ENCODE results near the gene AJAP1. TPM values are rescaled to one million over a fixed set of nuclear protein-coding genes. Genes with fewer than 3 reads are reported as not detected.

Gene AJAP1
- polyA plus RNA-seq, 1 donor from 2014 or later = 7.9 TPM

DNA sequence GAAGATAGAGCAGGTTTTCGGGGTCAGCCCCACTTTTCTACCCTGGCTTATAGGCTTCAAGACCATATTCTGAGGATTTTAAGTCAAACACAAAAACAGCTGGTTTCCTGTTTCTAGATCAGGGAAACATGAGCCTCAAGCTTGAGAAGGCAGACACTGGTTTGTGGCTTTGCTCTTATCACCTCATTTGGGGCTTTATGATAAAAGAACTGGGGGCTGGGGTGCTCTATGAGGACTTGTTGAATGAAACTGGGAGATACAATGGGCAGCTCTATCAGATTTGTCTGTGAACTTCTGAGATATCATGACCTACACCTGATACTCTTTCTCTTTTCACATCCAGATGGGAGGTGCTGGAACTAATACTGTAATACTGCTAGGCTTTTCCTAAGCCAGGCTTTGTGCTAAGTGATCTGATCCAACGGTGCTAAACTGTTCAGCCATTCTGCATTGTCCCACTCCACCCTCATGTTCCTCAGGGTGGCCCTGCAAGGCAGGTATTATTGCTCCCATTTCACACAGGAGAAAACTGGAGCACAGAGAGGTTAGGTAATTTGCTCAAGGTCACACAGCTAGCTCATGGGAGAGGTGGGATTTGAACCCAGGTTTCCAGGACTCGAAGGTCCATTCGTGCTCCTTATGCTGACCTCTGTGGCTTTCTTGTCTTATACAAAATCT, 6.6 kb downstream of the AJAP1 start:
- H3K9me2 ChIP-seq (ENCODE audit: insufficient read depth, low read length) = no peaks in the 10 kb centered on the region
- no peak overlapping the region for H3K4me3 ChIP-seq (ENCODE audit: low read length)
- H3K9me3 ChIP-seq (ENCODE audit: low read length) = no peaks in the 10 kb centered on the region
- H3F3A ChIP-seq (ENCODE audit: insufficient read depth, low read length, poor library complexity, severe bottlenecking) = no peaks in the 10 kb centered on the region
- no peaks in the 10 kb centered on the region for H3K36me3 ChIP-seq (ENCODE audit: insufficient read depth, low read length)
- TF ChIP-seq, protein P1, sequence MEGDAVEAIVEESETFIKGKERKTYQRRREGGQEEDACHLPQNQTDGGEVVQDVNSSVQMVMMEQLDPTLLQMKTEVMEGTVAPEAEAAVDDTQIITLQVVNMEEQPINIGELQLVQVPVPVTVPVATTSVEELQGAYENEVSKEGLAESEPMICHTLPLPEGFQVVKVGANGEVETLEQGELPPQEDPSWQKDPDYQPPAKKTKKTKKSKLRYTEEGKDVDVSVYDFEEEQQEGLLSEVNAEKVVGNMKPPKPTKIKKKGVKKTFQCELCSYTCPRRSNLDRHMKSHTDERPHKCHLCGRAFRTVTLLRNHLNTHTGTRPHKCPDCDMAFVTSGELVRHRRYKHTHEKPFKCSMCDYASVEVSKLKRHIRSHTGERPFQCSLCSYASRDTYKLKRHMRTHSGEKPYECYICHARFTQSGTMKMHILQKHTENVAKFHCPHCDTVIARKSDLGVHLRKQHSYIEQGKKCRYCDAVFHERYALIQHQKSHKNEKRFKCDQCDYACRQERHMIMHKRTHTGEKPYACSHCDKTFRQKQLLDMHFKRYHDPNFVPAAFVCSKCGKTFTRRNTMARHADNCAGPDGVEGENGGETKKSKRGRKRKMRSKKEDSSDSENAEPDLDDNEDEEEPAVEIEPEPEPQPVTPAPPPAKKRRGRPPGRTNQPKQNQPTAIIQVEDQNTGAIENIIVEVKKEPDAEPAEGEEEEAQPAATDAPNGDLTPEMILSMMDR (IDR thresholded peaks at IDR 0.05; ENCODE audit: poor library complexity, severe bottlenecking) = no peak
- TF ChIP-seq EZH2 (IDR thresholded peaks at IDR 0.05; ENCODE audit: borderline replicate concordance, insufficient read depth, low read length, poor library complexity, severe bottlenecking) (no peak), SMC3 (conservative IDR thresholded peaks at IDR 0.05; ENCODE audit: poor library complexity) (no peak), MXI1 (conservative IDR thresholded peaks at IDR 0.05; ENCODE audit: poor library complexity, severe bottlenecking) (no peak), POLR2AphosphoS5 (IDR thresholded peaks at IDR 0.05) (no peak), RAD21 (conservative IDR thresholded peaks at IDR 0.05) (no peak), EP300 (conservative IDR thresholded peaks at IDR 0.05; ENCODE audit: poor library complexity, severe bottlenecking) (no peak), TAF1 (IDR thresholded peaks at IDR 0.05; ENCODE audit: low read depth) (no peak)
- TF ChIP-seq, protein P2, sequence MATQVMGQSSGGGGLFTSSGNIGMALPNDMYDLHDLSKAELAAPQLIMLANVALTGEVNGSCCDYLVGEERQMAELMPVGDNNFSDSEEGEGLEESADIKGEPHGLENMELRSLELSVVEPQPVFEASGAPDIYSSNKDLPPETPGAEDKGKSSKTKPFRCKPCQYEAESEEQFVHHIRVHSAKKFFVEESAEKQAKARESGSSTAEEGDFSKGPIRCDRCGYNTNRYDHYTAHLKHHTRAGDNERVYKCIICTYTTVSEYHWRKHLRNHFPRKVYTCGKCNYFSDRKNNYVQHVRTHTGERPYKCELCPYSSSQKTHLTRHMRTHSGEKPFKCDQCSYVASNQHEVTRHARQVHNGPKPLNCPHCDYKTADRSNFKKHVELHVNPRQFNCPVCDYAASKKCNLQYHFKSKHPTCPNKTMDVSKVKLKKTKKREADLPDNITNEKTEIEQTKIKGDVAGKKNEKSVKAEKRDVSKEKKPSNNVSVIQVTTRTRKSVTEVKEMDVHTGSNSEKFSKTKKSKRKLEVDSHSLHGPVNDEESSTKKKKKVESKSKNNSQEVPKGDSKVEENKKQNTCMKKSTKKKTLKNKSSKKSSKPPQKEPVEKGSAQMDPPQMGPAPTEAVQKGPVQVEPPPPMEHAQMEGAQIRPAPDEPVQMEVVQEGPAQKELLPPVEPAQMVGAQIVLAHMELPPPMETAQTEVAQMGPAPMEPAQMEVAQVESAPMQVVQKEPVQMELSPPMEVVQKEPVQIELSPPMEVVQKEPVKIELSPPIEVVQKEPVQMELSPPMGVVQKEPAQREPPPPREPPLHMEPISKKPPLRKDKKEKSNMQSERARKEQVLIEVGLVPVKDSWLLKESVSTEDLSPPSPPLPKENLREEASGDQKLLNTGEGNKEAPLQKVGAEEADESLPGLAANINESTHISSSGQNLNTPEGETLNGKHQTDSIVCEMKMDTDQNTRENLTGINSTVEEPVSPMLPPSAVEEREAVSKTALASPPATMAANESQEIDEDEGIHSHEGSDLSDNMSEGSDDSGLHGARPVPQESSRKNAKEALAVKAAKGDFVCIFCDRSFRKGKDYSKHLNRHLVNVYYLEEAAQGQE (IDR thresholded peaks at IDR 0.05; ENCODE audit: borderline replicate concordance) = no peak
- no peak overlapping the region for H3K9ac ChIP-seq (ENCODE audit: low read length)
- H3K27ac ChIP-seq (ENCODE audit: low read length) = no peak overlapping the region
- H3K27me3 ChIP-seq (ENCODE audit: insufficient read depth, low read depth, low read length) = peaks cover 11% of the 10 kb centered on the region
- H2AFZ ChIP-seq (ENCODE audit: low read depth, low read length) = no peak overlapping the region
- no peak overlapping the region for H3K4me2 ChIP-seq (ENCODE audit: low read length)
- peaks cover 12% of the 10 kb centered on the region for H3K79me2 ChIP-seq (replicated peaks; ENCODE audit: insufficient read depth, low read length)
- no peaks in the 10 kb centered on the region for H4K20me1 ChIP-seq (ENCODE audit: insufficient read depth)

DNA sequence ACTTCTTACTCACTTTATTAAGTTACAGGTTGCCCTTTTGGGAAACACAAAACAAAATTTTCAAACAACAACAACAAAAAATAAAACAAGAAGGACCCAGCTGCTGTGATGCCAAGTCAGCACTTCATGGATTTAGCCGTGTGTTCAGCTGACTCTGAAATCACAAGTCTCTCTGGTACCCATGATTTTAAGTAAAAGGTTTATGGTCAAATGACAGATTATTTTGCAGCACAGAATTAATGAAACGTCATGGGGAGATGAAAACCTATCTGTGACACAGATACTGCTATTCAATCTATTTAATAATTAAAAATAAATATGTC, 7.1 kb downstream of the AJAP1 start:
- H3K9me3 ChIP-seq (ENCODE audit: low read length) = no peaks in the 10 kb centered on the region
- H3K4me2 ChIP-seq (ENCODE audit: low read length) = no peak overlapping the region
- H4K20me1 ChIP-seq (ENCODE audit: insufficient read depth) = no peaks in the 10 kb centered on the region
- H3K27ac ChIP-seq (ENCODE audit: low read length) = no peak overlapping the region
- no peak overlapping the region for H3K9ac ChIP-seq (ENCODE audit: low read length)
- no peaks in the 10 kb centered on the region for H3K9me2 ChIP-seq (ENCODE audit: insufficient read depth, low read length)
- peaks cover 12% of the 10 kb centered on the region for H3K79me2 ChIP-seq (replicated peaks; ENCODE audit: insufficient read depth, low read length)
- H3F3A ChIP-seq (ENCODE audit: insufficient read depth, low read length, poor library complexity, severe bottlenecking) = no peaks in the 10 kb centered on the region
- no peak overlapping the region for H2AFZ ChIP-seq (ENCODE audit: low read depth, low read length)
- H3K27me3 ChIP-seq (ENCODE audit: insufficient read depth, low read depth, low read length) = peaks cover 11% of the 10 kb centered on the region
- no peak overlapping the region for H3K4me3 ChIP-seq (ENCODE audit: low read length)
- TF ChIP-seq EZH2 (IDR thresholded peaks at IDR 0.05; ENCODE audit: borderline replicate concordance, insufficient read depth, low read length, poor library complexity, severe bottlenecking) (no peak), TAF1 (IDR thresholded peaks at IDR 0.05; ENCODE audit: low read depth) (no peak), SMC3 (conservative IDR thresholded peaks at IDR 0.05; ENCODE audit: poor library complexity) (no peak), EP300 (conservative IDR thresholded peaks at IDR 0.05; ENCODE audit: poor library complexity, severe bottlenecking) (no peak), MXI1 (conservative IDR thresholded peaks at IDR 0.05; ENCODE audit: poor library complexity, severe bottlenecking) (no peak), POLR2AphosphoS5 (IDR thresholded peaks at IDR 0.05) (no peak)
- TF ChIP-seq, protein P2 (IDR thresholded peaks at IDR 0.05; ENCODE audit: borderline replicate concordance) = no peak
- TF ChIP-seq, protein P1 (IDR thresholded peaks at IDR 0.05; ENCODE audit: poor library complexity, severe bottlenecking) = no peak
- H3K36me3 ChIP-seq (ENCODE audit: insufficient read depth, low read length) = no peaks in the 10 kb centered on the region

Measured in neural cell (in vitro differentiated cells).